B cell (primary cell): ENCODE data around the gene RFX3. TPM values are rescaled to one million over a fixed set of nuclear protein-coding genes. Genes with fewer than 3 reads are reported as not detected.

ENCODE experiments used
- ATAC-seq: fragments of 200-7000 bp; cut with Tn5 transposase; one replicate; pipeline ENCODE4 v1.10.0; 2021; ENCODE audit warnings: low read depth, mild to moderate bottlenecking, moderate number of reproducible peaks, moderate library complexity
- CTCF ChIA-PET: fragments of 350-600 bp; sonication (Branson Sonifier 250); formaldehyde crosslinking; loops from one replicate; lab custom pipeline; 2021; ENCODE audit warnings: antibody characterized with exemption, inconsistent platforms; lab: Charles Lee
- POLR2A ChIA-PET: fragments of 350-600 bp; sonication (Branson Sonifier 250); formaldehyde crosslinking; loops from one replicate; lab custom pipeline; 2021; ENCODE audit warnings: antibody characterized with exemption; lab: Charles Lee
- DNase-seq: peaks from one replicate; pipeline ENCODE4 v3.0.0; 2013
- H2AFZ ChIP-seq: 2 replicates; pipeline ENCODE4 v1.6.1; 2012; ENCODE audit warnings: mild to moderate bottlenecking, low read depth, low read length; ENCODE audit not compliant: insufficient read depth, poor library complexity, severe bottlenecking
- H3K27ac ChIP-seq, 2 donors: 1 replicate in 1 of 2; 2 replicates in 1 of 2; pipeline ENCODE4 v1.5.1; 2012 to 2013; ENCODE audit warnings: low read length in 2 of 2, mild to moderate bottlenecking in 2 of 2, moderate library complexity in 1 of 2
- H3K27me3 ChIP-seq, 4 experiments: fragments of 200-600 bp in 1 of 4; sonication (generic) in 1 of 4; replicated peaks in 1 of 4; 1 replicate in 2 of 4; 2 replicates in 2 of 4; pipeline versions ENCODE4 v1.6.1 to v1.7.0; 2013 to 2016; ENCODE audit warnings: low read length in 3 of 4, mild to moderate bottlenecking in 2 of 4, mixed read lengths in 1 of 4, moderate library complexity in 1 of 4; ENCODE audit not compliant: insufficient read depth in 4 of 4, control insufficient read depth in 3 of 4; ENCODE audit errors: control extremely low read depth in 1 of 4
- H3K36me3 ChIP-seq, 2 experiments: replicated peaks in 1 of 2; 1 replicate in 1 of 2; 2 replicates in 1 of 2; pipeline versions ENCODE4 v1.6.1 to v1.7.1; 2013; ENCODE audit warnings: low read length in 1 of 2; ENCODE audit not compliant: insufficient read depth in 2 of 2, control insufficient read depth in 1 of 2; ENCODE audit errors: control extremely low read depth in 1 of 2, extremely low read depth in 1 of 2
- H3K4me1 ChIP-seq, 2 donors: fragments of 200-600 bp in 1 of 2; sonication (generic) in 1 of 2; 1 replicate in 1 of 2; 2 replicates in 1 of 2; pipeline versions ENCODE4 v1.5.1 to v1.6.1; 2013 to 2017; ENCODE audit warnings: low read length in 2 of 2; ENCODE audit not compliant: control insufficient read depth in 2 of 2, insufficient read depth in 2 of 2
- H3K4me2 ChIP-seq: replicated peaks from 2 replicates; pipeline ENCODE3; 2012; ENCODE audit warnings: mild to moderate bottlenecking, low read depth, low read length; ENCODE audit not compliant: poor library complexity, severe bottlenecking
- H3K4me3 ChIP-seq, 5 experiments: fragments of 200-600 bp in 1 of 5; sonication (generic) in 1 of 5; 1 replicate in 3 of 5; 2 replicates in 2 of 5; pipeline versions ENCODE4 v1.5.1 to v1.7.0; 2011 to 2016; ENCODE audit warnings: low read length in 4 of 5, mild to moderate bottlenecking in 4 of 5, low read depth in 2 of 5, control low read depth in 1 of 5, moderate library complexity in 1 of 5; ENCODE audit not compliant: insufficient read depth in 1 of 5; ENCODE audit errors: control extremely low read depth in 1 of 5, extremely low read depth in 1 of 5
- H3K79me2 ChIP-seq: fragments of 200-600 bp; sonication (generic); one replicate; pipeline ENCODE4 v1.6.0; 2016; ENCODE audit warnings: low read length; ENCODE audit not compliant: control insufficient read depth, insufficient read depth
- H3K9ac ChIP-seq: fragments of 200-600 bp; sonication (generic); 2 replicates; pipeline ENCODE4 v1.6.1; 2017; ENCODE audit warnings: mild to moderate bottlenecking, low read length, moderate library complexity
- H3K9me3 ChIP-seq, 3 donors: one replicate each; pipeline versions ENCODE4 v1.6.1 to v1.7.1; 2013; ENCODE audit warnings: low read length in 2 of 3; ENCODE audit not compliant: control insufficient read depth in 2 of 3, insufficient read depth in 1 of 3; ENCODE audit errors: control extremely low read depth in 1 of 3
- H4K20me1 ChIP-seq: 2 replicates; pipeline ENCODE4 v1.6.0; 2012; ENCODE audit warnings: mild to moderate bottlenecking, low read length; ENCODE audit not compliant: insufficient read depth, control insufficient read depth, poor library complexity, severe bottlenecking
- H3K27ac Mint-ChIP-seq: one replicate; pipeline ENCODE4 v1.8.0; 2021; ENCODE audit warnings: mixed read lengths
- H3K27me3 Mint-ChIP-seq: one replicate; pipeline ENCODE4 v1.8.0; 2021; ENCODE audit warnings: mixed read lengths
- H3K4me1 Mint-ChIP-seq: one replicate; pipeline ENCODE4 v1.8.0; 2021; ENCODE audit warnings: mixed read lengths
- H3K4me3 Mint-ChIP-seq: one replicate; pipeline ENCODE4 v1.8.0; 2021; ENCODE audit warnings: mixed read lengths
- H3K9me3 Mint-ChIP-seq: one replicate; pipeline ENCODE4 v1.8.0; 2022; ENCODE audit warnings: mixed read lengths; ENCODE audit not compliant: insufficient read depth
- EZH2 ChIP-seq: IDR thresholded peaks from 2 replicates; pipeline ENCODE4 v1.6.1; 2012; ENCODE audit warnings: borderline replicate concordance, low read depth, mild to moderate bottlenecking, moderate library complexity, low read length; ENCODE audit not compliant: insufficient read depth, poor library complexity, severe bottlenecking
- WGBS: methylation state at CpG from one replicate; pipeline ENCODE4 v1.1.5; 2013; ENCODE audit warnings: missing lambda C conversion rate; ENCODE audit not compliant: insufficient coverage; 5-methylcytosine and 5-hydroxymethylcytosine counted together
- intact Hi-C: fragments of 100-400 bp; cut with micrococcal nuclease; formaldehyde crosslinking; loops from one replicate; pipeline ENCODE4 v1.10.0; 2022
- polyA plus RNA-seq: library from polyadenylated mRNA; depleted of rRNA; stranded (reverse); fragments of >200 nt; gene quantifications from 2 replicates; pipeline ENCODE4 v1.2.3, GENCODE V29; 2012
- total RNA-seq, 2 donors: library from RNA; stranded (reverse); fragments of 120-200 nt in 1 of 2; gene quantifications; 1 replicate in 1 of 2; 2 replicates in 1 of 2; pipeline versions ENCODE4 v1.2.3 to v1.2.4, GENCODE V29; 2013 to 2022
- TF ChIP-seq, protein P1 (sequence below): fragments of 200-600 bp; IDR thresholded peaks from one replicate; pipeline ENCODE4 v1.8.0; 2022; ENCODE audit warnings: antibody characterized with exemption, mild to moderate bottlenecking

The RFX3 gene
- total and polyA plus RNA-seq, 2 donors (not counting 1 experiment from before 2014, with no cell fraction given): 6.1 to 39.1 TPM

DNA sequence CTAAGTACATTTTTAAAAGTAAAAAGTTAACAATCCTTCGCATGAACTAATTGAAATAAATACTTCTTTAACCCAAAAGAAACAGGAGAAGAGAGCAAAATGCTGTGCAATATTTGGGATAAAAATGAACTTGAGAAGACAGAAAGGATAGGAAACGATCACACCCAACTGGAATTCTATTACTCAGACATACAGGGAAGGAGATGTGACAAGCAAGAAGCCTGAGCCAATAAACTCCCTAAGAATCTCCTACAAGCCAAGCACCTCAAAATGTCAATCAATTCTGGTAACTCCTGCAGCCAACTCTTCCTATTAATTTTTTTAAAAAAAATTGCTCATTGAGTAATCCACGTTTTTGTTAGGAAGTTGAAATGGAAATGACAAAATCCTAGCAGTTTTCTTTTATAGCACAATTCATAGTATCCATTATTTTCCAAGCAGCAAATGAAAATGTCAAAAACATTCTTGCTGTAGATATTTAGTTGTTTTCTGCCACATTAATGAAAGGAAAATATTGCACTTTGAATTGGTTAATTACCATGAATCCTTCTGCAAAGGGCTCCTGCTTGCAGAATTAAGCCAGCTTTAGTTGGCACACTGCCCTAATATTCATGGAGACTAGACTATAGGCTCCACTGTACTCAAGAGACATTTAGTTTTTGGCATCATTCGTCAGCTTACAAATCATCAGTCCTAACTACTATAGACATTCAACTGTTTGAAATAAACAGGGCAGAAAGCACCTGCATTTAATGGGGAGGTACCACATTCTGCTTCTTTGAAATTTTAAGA is 89.0 kb downstream of the RFX3 start:
- H3K27me3 Mint-ChIP-seq: no peaks in the 10 kb centered on the region
- no peaks in the 10 kb centered on the region for H4K20me1 ChIP-seq
- intact Hi-C loops: no loop called here
- ATAC-seq: no peak
- H3K36me3 ChIP-seq: peaks cover 0 to 2% of the 10 kb centered on the region in 2 experiments
- no peak overlapping the region for H3K27ac ChIP-seq
- CTCF ChIA-PET: interaction anchor here (8.6 kb wide), 1 partner anchor 197 kb away, joined by 187 read pairs; no protein-coding TSS in a partner anchor
- no peak overlapping the region for H3K9ac ChIP-seq
- peaks cover 7% of the 10 kb centered on the region for H3K4me1 Mint-ChIP-seq
- no peaks in the 10 kb centered on the region for H3K9me3 Mint-ChIP-seq
- H3K27ac Mint-ChIP-seq: no peak overlapping the region
- H2AFZ ChIP-seq: no peak overlapping the region
- no CpG with 5 or more reads among the region's 4 CpGs for WGBS
- peaks cover 19% of the 10 kb centered on the region for H3K79me2 ChIP-seq
- peaks cover 3% of the 10 kb centered on the region in 2 donors for H3K4me1 ChIP-seq
- no peak overlapping the region for H3K4me3 ChIP-seq
- no peaks in the 10 kb centered on the region for H3K27me3 ChIP-seq
- no peak overlapping the region for H3K4me2 ChIP-seq
- no peaks in the 10 kb centered on the region for H3K9me3 ChIP-seq
- POLR2A ChIA-PET: no interaction called here
- H3K4me3 Mint-ChIP-seq: no peak overlapping the region
- no peak for DNase-seq
- TF ChIP-seq, protein P1, sequence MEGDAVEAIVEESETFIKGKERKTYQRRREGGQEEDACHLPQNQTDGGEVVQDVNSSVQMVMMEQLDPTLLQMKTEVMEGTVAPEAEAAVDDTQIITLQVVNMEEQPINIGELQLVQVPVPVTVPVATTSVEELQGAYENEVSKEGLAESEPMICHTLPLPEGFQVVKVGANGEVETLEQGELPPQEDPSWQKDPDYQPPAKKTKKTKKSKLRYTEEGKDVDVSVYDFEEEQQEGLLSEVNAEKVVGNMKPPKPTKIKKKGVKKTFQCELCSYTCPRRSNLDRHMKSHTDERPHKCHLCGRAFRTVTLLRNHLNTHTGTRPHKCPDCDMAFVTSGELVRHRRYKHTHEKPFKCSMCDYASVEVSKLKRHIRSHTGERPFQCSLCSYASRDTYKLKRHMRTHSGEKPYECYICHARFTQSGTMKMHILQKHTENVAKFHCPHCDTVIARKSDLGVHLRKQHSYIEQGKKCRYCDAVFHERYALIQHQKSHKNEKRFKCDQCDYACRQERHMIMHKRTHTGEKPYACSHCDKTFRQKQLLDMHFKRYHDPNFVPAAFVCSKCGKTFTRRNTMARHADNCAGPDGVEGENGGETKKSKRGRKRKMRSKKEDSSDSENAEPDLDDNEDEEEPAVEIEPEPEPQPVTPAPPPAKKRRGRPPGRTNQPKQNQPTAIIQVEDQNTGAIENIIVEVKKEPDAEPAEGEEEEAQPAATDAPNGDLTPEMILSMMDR: no peak
- no peak for TF ChIP-seq EZH2

GRCh38 chr9:3435732-3436131 is 90.1 kb downstream of the RFX3 start:
- no peaks in the 10 kb centered on the region for H4K20me1 ChIP-seq
- WGBS: no CpG with 5 or more reads among the region's 1 CpG
- CTCF ChIA-PET: no interaction called here

More at GRCh38 chr9:3435732-3436131, 90.1 kb downstream of the RFX3 start:
- Histone ChIP-seq H3K27ac (no peak overlapping the region), H2AFZ (no peak overlapping the region), H3K9ac (no peak overlapping the region), H3K27me3 (no peaks in the 10 kb centered on the region), H3K4me1 (no peaks in the 10 kb centered on the region), H3K4me2 (no peak overlapping the region), H3K9me3 (no peaks in the 10 kb centered on the region), H3K4me3 (no peak overlapping the region), H3K36me3 (peaks cover 0 to 2% of the 10 kb centered on the region in 2 experiments), H3K79me2 (peaks cover 19% of the 10 kb centered on the region)
- Mint-ChIP-seq H3K27me3 (no peaks in the 10 kb centered on the region), H3K4me1 (peaks cover 3% of the 10 kb centered on the region), H3K9me3 (no peaks in the 10 kb centered on the region), H3K27ac (no peak overlapping the region), H3K4me3 (no peak overlapping the region)
- POLR2A ChIA-PET: no interaction called here
- ATAC-seq (no peak), DNase-seq (no peak)
- TF ChIP-seq, protein P1: no peak
- no peak for TF ChIP-seq EZH2
- intact Hi-C loops: no loop called here
